RCC 7860 (cell line): Measurements from ENCODE around the gene ATP8B4.

Experiments
- DNase-seq: peaks from one replicate; pipeline ENCODE4 v3.0.0-alpha.2; 2015; ENCODE audit warnings: low spot score
- FAIRE-seq: peaks from 2 replicates; lab custom pipeline; 2012; peaks lifted over from hg19 to GRCh38; lab: Jason Lieb, UNC

Gene ATP8B4

DNA sequence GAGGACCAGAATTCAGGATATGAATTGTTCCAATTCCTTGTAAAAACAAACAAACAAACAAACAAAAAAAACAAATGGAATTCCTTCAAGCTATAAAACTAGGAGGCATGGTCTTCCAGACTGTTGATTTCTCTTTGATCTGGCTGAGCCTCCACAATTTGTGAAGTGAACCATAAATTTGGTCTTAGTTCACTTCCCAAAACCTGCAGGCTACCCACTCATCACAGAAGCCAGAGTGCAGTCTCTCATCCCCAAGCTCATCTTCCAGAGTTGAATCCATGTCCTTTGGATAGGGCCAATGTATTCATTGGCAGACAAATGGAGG is 294.3 kb downstream of the ATP8B4 start:
- FAIRE-seq (no peak), DNase-seq (no peak)

DNA sequence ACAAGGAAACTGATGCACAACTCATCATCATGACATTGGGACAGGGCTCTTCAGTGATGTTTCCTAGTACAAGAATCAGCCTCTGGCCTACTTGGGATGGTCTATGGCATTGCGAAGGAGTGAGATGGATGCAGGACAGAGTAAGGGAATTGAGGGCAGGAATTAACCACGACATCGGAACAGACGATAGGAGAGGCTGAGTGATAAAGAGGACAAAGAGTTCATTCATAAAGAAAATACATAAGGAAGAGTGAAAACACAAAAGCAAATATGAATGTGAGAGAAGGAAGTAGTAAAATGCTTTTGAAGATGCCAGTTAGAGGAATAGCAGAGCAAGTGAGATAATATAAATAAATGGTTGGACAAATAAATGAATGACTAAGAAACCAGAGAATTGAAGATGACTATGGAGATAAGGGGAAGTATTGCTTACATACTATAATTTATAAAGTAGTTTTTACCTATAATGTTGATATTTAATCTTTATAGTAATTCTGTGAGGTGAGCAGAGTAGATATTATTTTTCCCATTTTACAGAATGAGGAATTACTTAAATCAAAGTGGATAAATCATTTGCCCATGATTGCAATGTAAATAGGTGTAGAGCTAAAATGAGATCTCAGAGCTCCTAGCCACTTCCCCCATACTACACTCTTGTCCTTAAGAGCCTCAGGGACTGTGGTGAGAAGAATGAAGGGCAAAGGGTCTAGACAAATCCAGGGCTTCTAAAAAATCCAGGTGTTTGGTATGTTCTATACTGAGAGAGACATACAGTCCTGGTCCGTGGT is 294.9 kb downstream of the ATP8B4 start:
- no peak for FAIRE-seq
- no peak for DNase-seq

DNA sequence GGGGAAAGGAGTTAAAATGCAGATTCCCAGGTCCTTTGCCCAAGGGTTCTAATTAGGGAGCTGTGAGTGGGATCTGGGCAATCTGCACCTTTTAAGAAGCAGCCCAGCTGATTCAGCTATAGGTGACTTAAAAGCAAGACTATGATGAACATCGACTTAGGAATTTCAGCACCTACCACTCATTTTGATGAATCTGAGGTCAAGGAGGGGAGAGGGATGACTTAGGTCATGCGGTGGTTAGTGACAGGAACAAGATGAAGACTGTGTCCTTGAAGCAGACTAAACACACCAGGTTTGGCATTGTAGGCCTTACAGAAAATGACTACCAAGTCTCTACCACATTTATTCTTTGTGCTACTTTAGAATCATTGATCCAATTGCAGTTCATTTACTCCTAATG is 301.9 kb downstream of the ATP8B4 start:
- FAIRE-seq (peak; percentile 52), DNase-seq (peak; percentile 75)

DNA sequence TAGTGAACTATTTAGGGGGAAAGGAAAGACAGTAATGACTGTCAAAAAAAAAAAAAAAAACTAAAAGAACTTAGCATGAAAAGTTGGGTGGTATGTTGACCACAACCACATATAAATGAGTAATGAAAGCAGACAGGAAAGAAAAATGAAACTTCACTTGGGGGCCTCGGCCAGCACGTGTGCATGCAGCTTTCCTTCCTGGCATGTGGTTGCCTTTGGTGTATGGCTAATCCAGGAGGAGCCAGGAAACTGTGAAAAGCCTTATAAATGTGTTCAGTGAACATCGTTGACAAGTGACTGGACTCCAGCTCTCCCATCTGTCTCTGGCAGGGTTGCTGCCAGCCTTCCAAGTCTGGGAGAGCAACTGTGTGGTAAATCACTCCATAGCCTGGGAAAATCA is 303.1 kb downstream of the ATP8B4 start:
- peak; percentile 92 for FAIRE-seq
- peak; percentile 88 for DNase-seq

DNA sequence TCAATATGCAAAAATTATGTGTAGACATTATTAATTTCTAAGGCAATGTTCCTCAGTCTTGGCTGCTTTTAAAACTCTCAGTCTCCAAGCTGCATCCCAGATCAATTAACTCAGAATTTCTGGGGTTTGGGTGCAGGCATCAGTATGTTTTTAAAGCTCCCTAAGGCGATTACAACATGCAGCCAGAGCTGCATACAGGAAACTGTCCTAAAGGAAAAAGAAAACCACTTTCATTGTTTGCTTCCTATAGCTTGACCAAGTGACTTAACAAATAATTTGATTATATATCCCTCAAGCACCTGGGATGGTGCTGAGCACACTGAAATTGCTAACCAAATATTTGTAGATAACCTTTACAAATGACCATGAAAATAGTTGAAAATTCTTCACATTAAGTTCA is 303.5 kb downstream of the ATP8B4 start:
- FAIRE-seq (no peak), DNase-seq (peak; percentile 10)

DNA sequence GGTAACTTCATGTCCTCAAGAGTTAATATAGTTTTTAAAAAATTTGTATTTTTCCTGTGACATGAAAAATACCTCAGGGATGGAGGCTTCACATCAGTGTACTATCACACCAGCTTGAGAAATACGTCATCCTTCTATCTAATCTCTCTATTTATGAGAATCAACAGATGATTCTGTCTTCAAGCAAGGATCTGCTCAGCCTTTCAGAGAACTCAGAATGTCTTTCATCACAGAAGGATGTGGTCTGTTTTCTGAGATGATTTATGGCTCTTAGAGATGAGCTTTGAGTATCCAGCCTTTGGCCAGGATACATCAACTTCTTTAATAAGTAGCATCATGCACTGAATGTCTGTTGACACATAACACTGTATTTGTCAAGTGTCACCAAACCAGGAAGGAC is 304.3 kb downstream of the ATP8B4 start:
- DNase-seq (no peak), FAIRE-seq (no peak)

DNA sequence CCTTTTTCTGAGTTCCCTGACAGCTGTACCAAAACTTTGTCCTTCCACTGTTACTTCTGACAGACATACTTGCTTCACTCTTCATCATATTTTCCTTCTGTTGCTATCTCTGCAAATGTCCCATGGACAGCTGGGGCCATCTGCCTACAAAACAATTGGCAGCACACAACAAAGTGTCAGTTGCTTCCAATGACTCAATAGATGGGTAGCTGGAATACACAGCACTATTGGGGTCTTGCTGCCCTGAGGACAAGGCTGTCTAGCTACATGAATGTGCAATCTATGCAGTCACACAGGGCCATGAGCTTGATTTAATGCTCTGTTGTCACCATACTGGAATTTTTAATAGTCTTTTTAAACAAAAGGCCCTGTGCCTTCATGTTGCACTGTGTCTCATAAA is 305.4 kb downstream of the ATP8B4 start:
- no peak for FAIRE-seq

DNA sequence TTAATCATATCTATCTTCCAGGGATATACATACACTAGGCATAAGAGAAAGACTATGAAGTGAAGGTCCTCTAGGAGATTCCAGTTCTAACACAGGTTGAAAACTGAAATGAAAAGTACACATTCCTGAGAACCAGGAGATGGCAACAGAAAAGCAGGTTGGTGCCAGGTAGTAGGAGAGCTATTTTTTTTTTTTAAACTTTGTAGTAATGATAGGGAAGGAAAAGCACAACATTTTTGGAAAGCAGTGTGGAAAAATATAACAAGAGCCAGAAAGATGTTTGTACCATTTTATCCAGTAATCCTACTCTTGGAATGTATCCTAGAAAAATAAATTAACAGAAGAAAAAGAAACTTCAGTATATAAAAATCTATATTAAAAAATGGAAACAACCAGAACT is 308.3 kb downstream of the ATP8B4 start:
- DNase-seq (no peak), FAIRE-seq (no peak)

More for the DNA sequence above, 305.4 kb downstream of the ATP8B4 start:
- DNase-seq, result no peak

DNA sequence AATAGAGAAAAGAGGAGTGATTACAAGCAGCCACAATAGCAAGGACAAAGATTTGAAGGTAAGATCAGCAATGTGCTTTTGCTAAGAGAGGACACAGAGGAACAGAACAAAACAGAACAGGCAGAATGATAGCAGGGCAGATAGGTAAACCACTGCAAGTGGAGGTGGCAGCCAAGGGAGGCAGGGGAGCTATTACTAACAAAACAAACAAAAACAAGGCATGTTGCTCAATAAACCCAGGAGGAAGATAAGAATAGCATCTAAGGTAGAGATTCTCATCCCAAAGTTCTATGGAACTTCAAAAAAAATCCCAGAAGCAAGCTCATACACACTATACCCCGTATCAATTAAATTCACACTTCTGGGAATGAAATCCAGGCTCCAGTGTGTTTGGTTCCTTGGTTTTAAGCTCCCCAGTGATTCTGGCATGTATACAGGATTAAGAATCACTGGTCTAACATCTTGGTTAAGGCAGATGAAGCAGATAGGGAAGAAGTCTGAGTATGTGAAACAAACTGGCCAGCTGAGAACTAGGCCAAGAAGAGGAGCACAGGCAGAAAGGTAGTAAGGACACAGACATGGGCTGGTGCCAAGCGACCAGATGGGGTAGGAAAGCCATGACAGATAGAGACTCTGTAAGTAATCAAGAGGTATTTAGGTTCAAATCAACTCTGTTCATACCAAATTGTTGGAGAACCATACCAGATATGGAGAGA is 309.0 kb downstream of the ATP8B4 start:
- no peak for FAIRE-seq
- no peak for DNase-seq

DNA sequence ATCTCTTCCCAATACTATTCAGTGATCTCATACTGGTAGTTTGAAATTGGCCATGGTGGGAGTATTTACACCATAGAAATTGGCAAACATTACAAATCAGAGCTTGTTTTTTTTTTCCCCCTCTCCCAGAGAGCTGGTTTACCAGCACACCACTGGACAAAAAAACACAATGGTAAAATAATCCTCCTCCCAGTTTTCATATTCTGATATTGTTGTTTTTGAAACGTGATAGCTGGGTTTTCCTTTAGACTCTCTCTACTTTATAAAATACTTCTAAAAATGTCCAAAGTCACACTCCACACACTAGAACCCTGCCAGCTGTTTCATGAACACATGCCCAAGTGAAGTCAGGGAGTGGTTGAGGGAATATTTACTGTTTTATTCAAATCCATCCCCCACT is 310.7 kb downstream of the ATP8B4 start:
- no peak for FAIRE-seq
- no peak for DNase-seq
